Gastroesophageal sphincter (tissue), 4 donors: Measurements from ENCODE around the gene NEK9. TPM values are rescaled to one million over a fixed set of nuclear protein-coding genes. Genes with fewer than 3 reads are reported as not detected.

ENCODE experiments used
- ATAC-seq: fragments of 150-250 bp; one replicate; pipeline ENCODE4 v1.9.1; 2016; ENCODE audit warnings: mild to moderate bottlenecking, moderate library complexity
- H3K27ac ChIP-seq, 4 donors: fragments of 200-600 bp; sonication (generic) in 3 of 4; 1 replicate in 3 of 4; 2 replicates in 1 of 4; pipeline ENCODE4 v1.5.1; 2016 to 2019
- H3K27me3 ChIP-seq: fragments of 200-600 bp; sonication (generic); one replicate; pipeline ENCODE4 v1.5.1; 2019
- H3K36me3 ChIP-seq, 2 donors: fragments of 200-600 bp; sonication (generic); one replicate each; pipeline ENCODE4 v1.5.1; 2019; ENCODE audit warnings: control low read depth in 1 of 2
- H3K4me1 ChIP-seq, 3 donors: fragments of 200-600 bp; sonication (generic); 1 replicate in 2 of 3; 2 replicates in 1 of 3; pipeline ENCODE4 v1.5.1; 2016 to 2019; ENCODE audit warnings: control low read depth in 2 of 3
- H3K4me3 ChIP-seq, 2 donors: fragments of 200-600 bp; sonication (generic); one replicate each; pipeline ENCODE4 v1.5.1; 2019; ENCODE audit warnings: mild to moderate bottlenecking in 1 of 2, moderate library complexity in 1 of 2
- H3K9me3 ChIP-seq, 3 donors: fragments of 200-600 bp; sonication (generic); one replicate each; pipeline ENCODE4 v1.5.1; 2017 to 2019; ENCODE audit warnings: control low read depth in 2 of 3
- EP300 ChIP-seq: sonication (generic); formaldehyde crosslinking; IDR thresholded peaks from one replicate; pipeline ENCODE4 v1.6.1; 2017; ENCODE audit warnings: antibody characterized with exemption, mild to moderate bottlenecking
- POLR2A ChIP-seq, 2 donors: fragments of 450-650 bp; IDR thresholded peaks; one replicate each; pipeline ENCODE4 v1.6.1; 2017; ENCODE audit warnings: antibody characterized with exemption in 2 of 2, mild to moderate bottlenecking in 2 of 2, moderate library complexity in 1 of 2
- POLR2AphosphoS5 ChIP-seq: sonication (generic); formaldehyde crosslinking; IDR thresholded peaks from one replicate; pipeline ENCODE4 v1.6.1; 2017; ENCODE audit warnings: antibody characterized with exemption
- WGBS, 2 donors: methylation state at CpG; one replicate each; pipeline ENCODE4 v1.1.5; 2018; ENCODE audit warnings: low coverage in 1 of 2; 5-methylcytosine and 5-hydroxymethylcytosine counted together
- total RNA-seq, 4 donors: library from RNA; depleted of rRNA; stranded (reverse); fragments of >200 nt; gene quantifications; one replicate each; pipeline ENCODE4 v1.1.0, GENCODE V29; 2016
- TF ChIP-seq, protein P1 (sequence below), 4 experiments: fragments of 200-600 bp in 2 of 4; fragments of 450-650 bp in 2 of 4; sonication (generic) in 1 of 4; IDR thresholded peaks; one replicate each; pipeline ENCODE4 v1.5.1; 2017 to 2019; ENCODE audit warnings: antibody characterized with exemption in 4 of 4, mild to moderate bottlenecking in 2 of 4, moderate library complexity in 2 of 4

Gene NEK9
- total RNA-seq, 4 donors from 2014 or later, result 34.2 to 95.4 (median 85.9) TPM

GRCh38 chr14:75094896-75095295 is 32.0 kb downstream of the NEK9 start:
- 79 to 85% methylated on average over 2 to 3 of the region's 3 CpGs for WGBS, 2 donors
- H3K4me1 ChIP-seq, result no peaks in the 10 kb centered on the region

GRCh38 chr14:75092698-75093097 is 34.1 kb downstream of the NEK9 start:
- 57 to 66% methylated on average over 2 of the region's 2 CpGs for WGBS, 2 donors
- no peak for ATAC-seq
- no peaks in the 10 kb centered on the region for H3K9me3 ChIP-seq
- no peak overlapping the region for H3K27ac ChIP-seq
- peaks cover 13 to 100% of the 10 kb centered on the region in 2 donors for H3K36me3 ChIP-seq
- H3K4me3 ChIP-seq, result no peak overlapping the region
- TF ChIP-seq, protein P1, sequence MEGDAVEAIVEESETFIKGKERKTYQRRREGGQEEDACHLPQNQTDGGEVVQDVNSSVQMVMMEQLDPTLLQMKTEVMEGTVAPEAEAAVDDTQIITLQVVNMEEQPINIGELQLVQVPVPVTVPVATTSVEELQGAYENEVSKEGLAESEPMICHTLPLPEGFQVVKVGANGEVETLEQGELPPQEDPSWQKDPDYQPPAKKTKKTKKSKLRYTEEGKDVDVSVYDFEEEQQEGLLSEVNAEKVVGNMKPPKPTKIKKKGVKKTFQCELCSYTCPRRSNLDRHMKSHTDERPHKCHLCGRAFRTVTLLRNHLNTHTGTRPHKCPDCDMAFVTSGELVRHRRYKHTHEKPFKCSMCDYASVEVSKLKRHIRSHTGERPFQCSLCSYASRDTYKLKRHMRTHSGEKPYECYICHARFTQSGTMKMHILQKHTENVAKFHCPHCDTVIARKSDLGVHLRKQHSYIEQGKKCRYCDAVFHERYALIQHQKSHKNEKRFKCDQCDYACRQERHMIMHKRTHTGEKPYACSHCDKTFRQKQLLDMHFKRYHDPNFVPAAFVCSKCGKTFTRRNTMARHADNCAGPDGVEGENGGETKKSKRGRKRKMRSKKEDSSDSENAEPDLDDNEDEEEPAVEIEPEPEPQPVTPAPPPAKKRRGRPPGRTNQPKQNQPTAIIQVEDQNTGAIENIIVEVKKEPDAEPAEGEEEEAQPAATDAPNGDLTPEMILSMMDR (IDR thresholded peaks at IDR 0.05), result no peak
- TF ChIP-seq EP300 (no peak), POLR2A (IDR thresholded peaks at IDR 0.05) (no peak), POLR2AphosphoS5 (no peak)
- H3K4me1 ChIP-seq, result no peaks in the 10 kb centered on the region
- H3K27me3 ChIP-seq, result no peaks in the 10 kb centered on the region

More at GRCh38 chr14:75094896-75095295, 32.0 kb downstream of the NEK9 start:
- Histone ChIP-seq H3K27me3 (no peaks in the 10 kb centered on the region), H3K36me3 (peaks cover 10 to 100% of the 10 kb centered on the region in 2 donors), H3K27ac (no peak overlapping the region), H3K9me3 (no peaks in the 10 kb centered on the region), H3K4me3 (no peak overlapping the region)
- ATAC-seq, result no peak
- TF ChIP-seq POLR2AphosphoS5 (no peak), EP300 (no peak), POLR2A (IDR thresholded peaks at IDR 0.05) (no peak)
- TF ChIP-seq, protein P1 (IDR thresholded peaks at IDR 0.05), result no peak

DNA sequence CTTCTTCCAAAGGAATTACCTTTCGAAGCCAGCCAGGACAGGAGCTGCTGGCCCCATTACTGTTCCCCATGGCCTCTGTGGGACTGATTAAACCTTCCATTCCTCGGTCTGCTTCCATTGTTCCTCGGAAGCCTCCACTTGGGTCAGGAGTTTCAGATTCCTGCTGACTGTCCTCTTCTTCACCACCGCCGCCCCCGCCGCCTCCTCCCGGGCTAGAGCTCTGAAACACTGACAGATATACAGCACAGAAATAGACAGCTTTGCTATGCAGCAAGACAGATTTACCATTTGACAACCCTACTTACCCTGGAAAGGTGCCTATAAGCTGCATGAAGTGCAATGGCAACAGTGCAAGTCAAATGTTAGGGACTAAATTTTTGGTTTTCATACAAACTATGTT is 35.6 kb downstream of the NEK9 start:
- no peak for ATAC-seq
- peaks cover 10 to 100% of the 10 kb centered on the region in 2 donors for H3K36me3 ChIP-seq
- H3K27ac ChIP-seq, result no peak overlapping the region
- H3K9me3 ChIP-seq, result no peaks in the 10 kb centered on the region
- no peak overlapping the region for H3K4me3 ChIP-seq
- no peaks in the 10 kb centered on the region for H3K27me3 ChIP-seq
- WGBS, 2 donors, result 84 to 89% methylated on average over 7 of the region's 8 CpGs
- no peaks in the 10 kb centered on the region for H3K4me1 ChIP-seq
- TF ChIP-seq, protein P1 (IDR thresholded peaks at IDR 0.05), result no peak
- TF ChIP-seq POLR2A (IDR thresholded peaks at IDR 0.05) (no peak), EP300 (no peak), POLR2AphosphoS5 (no peak)

DNA sequence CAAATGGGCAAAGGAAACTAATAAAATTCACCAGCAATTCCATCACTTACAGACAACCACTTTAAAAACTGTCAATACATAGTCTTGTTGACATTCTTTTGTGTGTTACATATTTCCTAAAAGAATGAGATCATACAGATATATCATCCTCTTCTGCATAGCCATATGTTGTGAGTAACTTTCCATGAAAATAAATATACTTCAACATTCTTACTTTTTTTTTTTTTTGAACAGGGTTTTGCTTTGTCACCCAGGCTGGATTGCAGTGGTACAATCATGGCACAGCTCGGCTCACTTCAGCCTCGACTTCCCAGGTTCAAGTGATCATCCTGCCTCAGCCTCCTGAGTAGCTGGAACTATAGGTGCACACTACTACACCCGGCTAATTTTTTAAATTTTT is 36.5 kb downstream of the NEK9 start:
- ATAC-seq, result no peak
- 75 to 83% methylated on average over 3 of the region's 3 CpGs for WGBS, 2 donors
- peaks cover 6 to 100% of the 10 kb centered on the region in 2 donors for H3K36me3 ChIP-seq
- H3K27me3 ChIP-seq, result no peaks in the 10 kb centered on the region
- H3K9me3 ChIP-seq, result no peaks in the 10 kb centered on the region
- no peak overlapping the region for H3K4me3 ChIP-seq
- H3K4me1 ChIP-seq, result no peaks in the 10 kb centered on the region
- no peak overlapping the region for H3K27ac ChIP-seq
- TF ChIP-seq POLR2AphosphoS5, result no peak
- no peak for TF ChIP-seq EP300
- no peak for TF ChIP-seq POLR2A (IDR thresholded peaks at IDR 0.05)
- TF ChIP-seq, protein P1 (IDR thresholded peaks at IDR 0.05), result no peak

- no peaks in the 10 kb centered on the region for H3K9me3 ChIP-seq
- WGBS, 2 donors, result 62 to 73% methylated on average over 5 to 6 of the region's 7 CpGs
- no peak overlapping the region for H3K4me3 ChIP-seq
- ATAC-seq, result peak; percentile 50
- no peaks in the 10 kb centered on the region for H3K4me1 ChIP-seq
- TF ChIP-seq POLR2A (IDR thresholded peaks at IDR 0.05) (no peak), POLR2AphosphoS5 (no peak), EP300 (no peak)
- TF ChIP-seq, protein P1 (IDR thresholded peaks at IDR 0.05), result peak; percentile 68 to 81 (median 74)
- no peaks in the 10 kb centered on the region for H3K27me3 ChIP-seq
- H3K27ac ChIP-seq, result no peak overlapping the region
- peaks cover 3 to 100% of the 10 kb centered on the region in 2 donors for H3K36me3 ChIP-seq
These were observed 38.1 kb downstream of the NEK9 start for GRCh38 chr14:75088566-75089373.
